Common myeloid progenitor, CD34-positive (primary cell): ENCODE measurements around the gene NKAP.
"Not testable (repeated sequence)": the region's sequence is repeated elsewhere in the genome, so short reads cannot be mapped to it uniquely, and the experiment has no call there.

Experiments used
- CTCF ChIA-PET: fragments of 350-600 bp; sonication (Branson Sonifier 250); formaldehyde crosslinking; loops from one replicate; lab custom pipeline; 2021; ENCODE audit warnings: antibody characterized with exemption; lab: Charles Lee
- POLR2A ChIA-PET: fragments of 350-600 bp; sonication (Branson Sonifier 250); formaldehyde crosslinking; loops from one replicate; lab custom pipeline; 2021; ENCODE audit warnings: antibody characterized with exemption; lab: Charles Lee
- DNase-seq, 3 donors: peaks; one replicate each; pipeline versions ENCODE4 v3.0.0 to v3.0.0-alpha.2; 2013
- H3K27ac ChIP-seq, 2 experiments: 1 replicate in 1 of 2; 2 replicates in 1 of 2; pipeline ENCODE4 v1.7.0; 2013; ENCODE audit warnings: inconsistent platforms in 2 of 2, low read length in 2 of 2, mild to moderate bottlenecking in 2 of 2, low read depth in 1 of 2, moderate library complexity in 1 of 2; ENCODE audit not compliant: severe bottlenecking in 2 of 2, insufficient read depth in 1 of 2, poor library complexity in 1 of 2
- H3K27me3 ChIP-seq, 5 experiments: replicated peaks in 2 of 5; 1 replicate in 3 of 5; 2 replicates in 2 of 5; pipeline versions ENCODE4 v1.6.1 to v1.7.0; 2013; ENCODE audit warnings: low read length in 4 of 5, mild to moderate bottlenecking in 2 of 5, moderate library complexity in 2 of 5, inconsistent platforms in 1 of 5; ENCODE audit not compliant: insufficient read depth in 5 of 5, control insufficient read depth in 4 of 5
- H3K36me3 ChIP-seq, 4 experiments: 1 replicate in 2 of 4; 2 replicates in 2 of 4; pipeline versions ENCODE4 v1.6.1 to v1.7.0; 2013; ENCODE audit warnings: low read length in 3 of 4, control low read depth in 1 of 4, mild to moderate bottlenecking in 1 of 4; ENCODE audit not compliant: control insufficient read depth in 4 of 4, insufficient read depth in 4 of 4
- H3K4me1 ChIP-seq, 4 experiments: 1 replicate in 3 of 4; 2 replicates in 1 of 4; pipeline versions ENCODE4 v1.6.1 to v1.7.1; 2013; ENCODE audit warnings: low read length in 3 of 4, mild to moderate bottlenecking in 3 of 4, control low read depth in 1 of 4, inconsistent platforms in 1 of 4, moderate library complexity in 1 of 4; ENCODE audit not compliant: control insufficient read depth in 4 of 4, insufficient read depth in 4 of 4; ENCODE audit errors: control extremely low read depth in 1 of 4
- H3K4me3 ChIP-seq, 7 experiments: 1 replicate in 4 of 7; 2 replicates in 3 of 7; pipeline versions ENCODE4 v1.5.1 to v1.7.0; 2013; ENCODE audit warnings: mild to moderate bottlenecking in 7 of 7, low read length in 6 of 7, moderate library complexity in 6 of 7, inconsistent platforms in 2 of 7, low read depth in 2 of 7, control low read depth in 1 of 7; ENCODE audit not compliant: insufficient read depth in 4 of 7, control insufficient read depth in 1 of 7; ENCODE audit errors: extremely low read depth in 1 of 7
- H3K9me3 ChIP-seq, 5 experiments: 1 replicate in 4 of 5; 2 replicates in 1 of 5; pipeline versions ENCODE4 v1.6.1 to v1.7.1; 2013; ENCODE audit warnings: low read length in 4 of 5, mild to moderate bottlenecking in 2 of 5, inconsistent platforms in 1 of 5, low read depth in 1 of 5, moderate library complexity in 1 of 5; ENCODE audit not compliant: control insufficient read depth in 4 of 5, insufficient read depth in 2 of 5; ENCODE audit errors: control extremely low read depth in 1 of 5
- WGBS: methylation state at CpG from one replicate; pipeline ENCODE4 v1.1.5; 2013; ENCODE audit not compliant: insufficient coverage; 5-methylcytosine and 5-hydroxymethylcytosine counted together

Gene NKAP

DNA sequence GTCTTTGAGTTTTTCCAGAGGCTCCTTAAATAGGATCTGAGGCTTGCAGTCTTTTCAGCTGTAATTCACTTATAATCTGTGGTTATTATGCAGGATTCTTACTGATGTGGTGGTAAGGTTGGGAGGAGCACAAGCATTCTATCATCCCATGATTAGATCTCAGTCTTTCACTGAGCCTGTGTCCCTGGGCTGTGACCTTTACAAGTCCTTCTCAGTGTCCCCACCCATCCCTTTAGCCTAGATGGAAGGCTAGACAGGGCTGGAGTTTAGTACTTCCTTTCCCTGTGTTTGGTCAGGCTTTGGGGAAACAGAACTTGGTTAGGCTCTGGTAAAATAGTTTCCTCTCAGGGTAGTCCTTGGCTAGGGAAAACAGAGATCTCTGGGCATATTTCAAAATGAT is 17.1 kb upstream of the NKAP start:
- H3K36me3 ChIP-seq, result no peaks in the 10 kb centered on the region
- H3K27ac ChIP-seq, result no peak overlapping the region
- H3K4me3 ChIP-seq, result no peak overlapping the region
- ChIA-PET POLR2A (no interaction called here), CTCF (no interaction called here)
- peaks cover 0 to 3% (median 0%) of the 10 kb centered on the region in 4 experiments for H3K4me1 ChIP-seq
- H3K9me3 ChIP-seq, result no peaks in the 10 kb centered on the region
- no peak for DNase-seq
- H3K27me3 ChIP-seq, result peaks cover 0 to 3% (median 0%) of the 10 kb centered on the region in 5 experiments

DNA sequence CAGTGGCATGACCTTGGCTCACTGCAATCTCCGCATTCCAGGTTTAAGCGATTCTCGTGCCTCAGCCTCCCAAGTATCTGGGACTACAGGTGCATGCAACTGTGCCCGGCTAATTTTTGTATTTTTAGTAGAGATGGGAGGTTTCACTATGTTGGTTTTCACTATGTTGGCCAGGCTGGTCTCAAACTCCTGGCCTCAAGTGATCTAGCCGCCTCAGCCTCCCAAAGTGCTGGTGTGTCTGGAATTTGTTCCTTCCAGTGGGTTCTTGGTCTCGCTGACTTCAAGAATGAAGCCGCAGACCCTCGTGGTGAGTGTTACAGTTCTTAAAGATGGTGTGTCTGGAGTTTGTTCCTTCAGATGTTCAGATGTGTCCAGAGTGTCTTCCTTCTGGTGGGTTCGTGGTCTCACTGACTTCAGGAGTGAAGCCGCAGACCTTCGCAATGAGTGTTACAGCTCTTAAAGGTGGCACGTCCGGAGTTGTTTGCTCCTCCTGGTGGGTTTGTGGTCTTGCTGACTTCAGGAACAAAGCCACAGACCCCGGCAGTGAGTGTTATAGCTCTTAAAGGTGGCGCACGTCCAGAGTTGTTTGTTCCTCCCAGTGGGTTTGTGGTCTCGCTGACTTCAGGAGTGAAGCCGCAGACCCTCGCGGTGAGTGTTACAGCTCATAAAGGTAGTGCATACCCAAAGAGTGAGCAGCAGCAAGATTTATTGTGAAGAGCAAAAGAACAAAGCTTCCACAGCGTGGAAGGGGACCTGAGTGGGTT is 12.4 kb upstream of the NKAP start:
- H3K36me3 ChIP-seq, H3K4me3 ChIP-seq, H3K27me3 ChIP-seq, H3K4me1 ChIP-seq, H3K27ac ChIP-seq, H3K9me3 ChIP-seq: not testable (repeated sequence)
- POLR2A ChIA-PET, result interaction anchor here (0.5 kb wide), 1 partner anchor 356 kb away, joined by 4 read pairs; the partner anchor contains the start of gene TMEM255A
- DNase-seq, result peak; percentile 57 to 86 (median 75)
- CTCF ChIA-PET, result interaction anchor here (0.6 to 2.7 kb wide), 3 partner anchors 12 to 44 kb away, joined by 3 to 7 read pairs (median 3); partner anchors contain the start of gene NKAP
- WGBS, result 56% methylated on average over 10 of the region's 21 CpGs

DNA sequence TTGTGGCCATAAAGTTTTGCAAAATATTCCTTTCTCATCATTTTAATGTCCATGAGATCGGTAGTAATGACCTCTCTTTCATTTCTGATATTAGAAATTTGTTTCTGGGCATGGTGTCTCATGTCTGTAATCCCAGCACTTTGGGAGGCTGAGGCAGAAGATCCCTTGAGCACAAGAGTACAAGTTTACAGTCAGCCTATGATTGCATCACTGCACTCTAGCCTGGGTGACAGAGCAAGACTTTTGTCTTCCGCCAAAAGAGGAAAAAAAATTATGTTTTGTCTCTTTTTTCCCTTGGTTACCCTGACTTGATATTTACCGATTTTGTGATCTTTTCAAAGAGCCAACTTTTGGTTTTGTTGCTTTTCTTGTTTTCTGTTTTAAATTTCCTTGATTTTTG is 10.8 kb upstream of the NKAP start:
- ChIA-PET CTCF (interaction anchor here (0.8 kb wide), 1 partner anchor 10 kb away, joined by 5 read pairs; no protein-coding TSS in a partner anchor), POLR2A (no interaction called here)
- no peaks in the 10 kb centered on the region for H3K36me3 ChIP-seq
- 70% methylated on average over 2 of the region's 3 CpGs for WGBS
- no peak overlapping the region for H3K27ac ChIP-seq
- H3K4me3 ChIP-seq, result no peak overlapping the region
- peaks cover 0 to 6% (median 2%) of the 10 kb centered on the region in 5 experiments for H3K27me3 ChIP-seq
- H3K4me1 ChIP-seq, result peaks cover 0 to 3% (median 0%) of the 10 kb centered on the region in 4 experiments
- no peaks in the 10 kb centered on the region for H3K9me3 ChIP-seq
- DNase-seq, result no peak

DNA sequence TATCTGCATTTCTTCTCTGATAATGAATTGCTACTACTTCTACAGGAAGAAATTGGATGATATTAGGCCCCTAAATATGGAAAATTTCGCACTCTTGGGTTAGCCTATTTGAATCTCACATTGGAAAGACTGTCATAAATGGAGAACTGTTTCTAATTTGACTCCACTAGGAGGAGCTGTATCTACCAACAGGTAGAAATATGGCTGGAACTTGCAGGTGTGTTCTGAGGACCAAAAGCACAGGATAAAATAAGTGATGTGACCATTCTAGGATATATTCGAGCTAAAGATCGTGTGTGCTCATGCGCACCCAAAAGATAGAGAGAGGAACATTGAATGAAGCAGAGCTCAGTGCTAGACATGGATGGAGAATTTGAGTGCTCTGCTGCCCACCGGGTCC is 4.8 kb upstream of the NKAP start:
- ChIA-PET POLR2A (no interaction called here), CTCF (no interaction called here)

DNA sequence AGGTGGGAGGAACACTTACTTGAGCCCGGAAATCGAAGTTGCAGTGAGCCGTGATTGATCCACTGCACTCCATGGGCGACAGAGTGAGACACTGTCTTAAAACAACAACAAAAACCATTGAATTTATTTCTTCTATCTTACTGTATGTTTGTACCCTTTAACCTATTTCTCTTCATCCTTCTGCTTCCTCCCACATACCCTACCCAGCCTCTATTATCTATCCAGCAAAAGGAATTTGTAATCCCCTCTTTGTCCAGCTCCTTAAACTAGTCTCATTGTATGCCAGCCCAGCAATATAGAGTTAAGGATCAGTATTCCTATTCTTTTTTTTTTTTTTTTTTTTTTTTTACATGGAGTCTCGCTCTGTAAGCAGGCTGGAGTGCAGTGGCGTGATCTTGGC is 1.9 kb upstream of the NKAP start:
- WGBS, result 83% methylated on average over 5 of the region's 6 CpGs

More for the DNA sequence above, 4.8 kb upstream of the NKAP start:
- WGBS, result 89% methylated on average over 5 of the region's 5 CpGs
- Histone ChIP-seq H3K4me3 (no peak overlapping the region), H3K9me3 (no peaks in the 10 kb centered on the region), H3K27me3 (peaks cover 0 to 5% (median 0%) of the 10 kb centered on the region in 5 experiments), H3K27ac (no peak overlapping the region), H3K36me3 (no peaks in the 10 kb centered on the region), H3K4me1 (peaks cover 0 to 8% (median 2%) of the 10 kb centered on the region in 4 experiments)
- no peak for DNase-seq

DNA sequence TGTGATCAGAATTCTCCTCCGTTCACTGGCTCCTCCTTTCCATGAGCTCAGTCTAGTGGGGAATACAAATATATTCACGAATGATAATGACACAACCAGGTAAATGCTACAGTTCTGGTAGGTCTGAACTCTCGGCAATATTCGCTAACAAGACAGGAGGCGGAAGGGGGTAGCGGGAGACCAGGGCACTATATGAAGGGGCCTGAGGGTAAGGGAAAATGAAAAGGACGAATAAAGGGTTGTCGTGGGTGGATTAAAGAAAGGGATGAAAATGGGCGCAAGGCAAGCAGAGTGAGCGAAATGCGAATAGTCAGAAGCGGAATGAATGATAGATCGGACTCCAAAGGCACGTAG is 743 bp downstream of the NKAP start:
- Histone ChIP-seq H3K36me3 (peaks cover 0 to under 1% (median 0%) of the 10 kb centered on the region in 4 experiments), H3K4me1 (peaks cover 0 to 13% (median 4%) of the 10 kb centered on the region in 4 experiments), H3K27me3 (peaks cover 0 to 7% (median 0%) of the 10 kb centered on the region in 5 experiments), H3K9me3 (no peaks in the 10 kb centered on the region), H3K27ac (peak overlapping the region; percentile 79 to 93), H3K4me3 (peak overlapping the region; percentile 74 to 91 (median 81))
- WGBS, result 48% methylated on average over 11 of the region's 14 CpGs
- CTCF ChIA-PET, result interaction anchor here (1.2 kb wide), 1 partner anchor 12 kb away, joined by 4 read pairs; no protein-coding TSS in a partner anchor
- POLR2A ChIA-PET, result no interaction called here
- DNase-seq, result no peak

More for the DNA sequence above, 1.9 kb upstream of the NKAP start:
- peaks cover 0 to 7% (median 0%) of the 10 kb centered on the region in 5 experiments for H3K27me3 ChIP-seq
- H3K9me3 ChIP-seq, result no peaks in the 10 kb centered on the region
- H3K4me3 ChIP-seq, result no peak overlapping the region
- peaks cover 0 to 18% (median 4%) of the 10 kb centered on the region in 4 experiments for H3K4me1 ChIP-seq
- DNase-seq, result no peak
- no peaks in the 10 kb centered on the region for H3K36me3 ChIP-seq
- ChIA-PET CTCF (interaction anchor here (0.6 kb wide), 1 partner anchor 487 kb away, joined by 3 read pairs; no protein-coding TSS in a partner anchor), POLR2A (no interaction called here)
- H3K27ac ChIP-seq, result no peak overlapping the region
